K562 (cell line): ENCODE measurements around the gene EXOC7. TPM values are rescaled to one million over a fixed set of nuclear protein-coding genes. Genes with fewer than 3 reads are reported as not detected.

Source experiments
- ATAC-seq: fragments of 200-7000 bp; cut with Tn5 transposase; 3 replicates; pipeline ENCODE4 v1.9.1; 2020; ENCODE audit warnings: moderate library complexity
- Bru-seq: library from RNA; stranded (reverse); fragments of 400-500 nt; gene quantifications from one replicate; lab custom pipeline; 2021; lab: Mats Ljungman, UMichigan
- BruChase-seq, 2 experiments: library from RNA; stranded (reverse); fragments of 400-500 nt; gene quantifications; one replicate each; lab custom pipeline; 2021; lab: Mats Ljungman, UMichigan
- BruUV-seq: library from RNA; stranded (reverse); fragments of 400-500 nt; replicated peaks from 2 replicates; lab custom pipeline; 2021; lab: Mats Ljungman, UMichigan
- CTCF ChIA-PET: fragments of 300-600 bp; formaldehyde crosslinking; extraction: SDS; loops from one replicate; lab custom pipeline; 2021; ENCODE audit warnings: low intra/inter-chr PET ratio; lab: Yijun Ruan, JAX
- POLR2A ChIA-PET: fragments of 300-600, 350-650 bp; sonication (Branson Sonifier 250); formaldehyde crosslinking; extraction: SDS; loops from one replicate; lab custom pipeline; 2021; ENCODE audit warnings: antibody characterized with exemption, inconsistent platforms; lab: Yijun Ruan, JAX
- DNase-seq, 4 experiments: peaks; one replicate each; pipeline versions ENCODE4 v3.0.0 to v3.0.0-alpha.2; 2011 to 2018; ENCODE audit warnings: low spot score in 3 of 4, mixed read lengths in 3 of 4; ENCODE audit errors: extremely low read depth in 1 of 4
- FAIRE-seq: peaks from 2 replicates; lab custom pipeline; 2011; peaks lifted over from hg19 to GRCh38; lab: Jason Lieb, UNC
- H2AFZ ChIP-seq: 2 replicates; pipeline ENCODE4 v1.6.0; 2011; ENCODE audit warnings: low read depth, low read length, control low read depth, inconsistent platforms
- H3K27ac ChIP-seq: fragments of 200-600 bp; 3 replicates; pipeline ENCODE4 v1.8.0; 2011; ENCODE audit warnings: low read depth, mild to moderate bottlenecking, control low read depth, inconsistent platforms, low read length, moderate library complexity, mixed read lengths; ENCODE audit errors: extremely low read depth
- H3K27me3 ChIP-seq, 2 experiments: fragments of 300-600 bp in 1 of 2; 2 replicates in 1 of 2; 3 replicates in 1 of 2; pipeline versions ENCODE4 v1.6.0 to v1.8.0; 2011; ENCODE audit warnings: inconsistent platforms in 2 of 2, low read length in 2 of 2, mild to moderate bottlenecking in 1 of 2, mixed read lengths in 1 of 2, moderate library complexity in 1 of 2; ENCODE audit not compliant: control insufficient read depth in 2 of 2, insufficient read depth in 2 of 2
- H3K36me3 ChIP-seq: fragments of 300-600 bp; 3 replicates; pipeline ENCODE4 v1.8.0; 2011; ENCODE audit warnings: mild to moderate bottlenecking, low read length, inconsistent platforms; ENCODE audit not compliant: control insufficient read depth, insufficient read depth
- H3K4me1 ChIP-seq, 2 experiments: fragments of 200-600 bp in 1 of 2; replicated peaks in 1 of 2; 2 replicates in 1 of 2; 3 replicates in 1 of 2; pipeline versions ENCODE4 v1.5.1 to v1.8.0; 2011; ENCODE audit warnings: inconsistent platforms in 2 of 2, low read length in 2 of 2, mild to moderate bottlenecking in 1 of 2, mixed read lengths in 1 of 2, moderate library complexity in 1 of 2; ENCODE audit not compliant: control insufficient read depth in 2 of 2, insufficient read depth in 2 of 2
- H3K4me2 ChIP-seq: 2 replicates; pipeline ENCODE4 v1.6.1; 2011; ENCODE audit warnings: low read length, control low read depth, inconsistent platforms, mixed read lengths; ENCODE audit not compliant: insufficient read depth
- H3K4me3 ChIP-seq: fragments of 200-600 bp; sonication (generic), shearing (Covaris generic); 2 replicates; pipeline ENCODE4 v1.5.1; 2016; ENCODE audit warnings: control low read depth, inconsistent platforms
- H3K79me2 ChIP-seq: fragments of 200-600 bp; 3 replicates; pipeline ENCODE4 v1.8.0; 2011; ENCODE audit warnings: low read length, inconsistent platforms; ENCODE audit not compliant: control insufficient read depth, insufficient read depth
- H3K9ac ChIP-seq, 2 experiments: 2 replicates each; pipeline versions ENCODE4 v1.6.0 to v1.6.1; 2011; ENCODE audit warnings: low read depth in 2 of 2, low read length in 2 of 2, control low read depth in 1 of 2, inconsistent platforms in 1 of 2, mild to moderate bottlenecking in 1 of 2, mixed read lengths in 1 of 2; ENCODE audit not compliant: insufficient read depth in 1 of 2
- H3K9me1 ChIP-seq: one replicate; pipeline ENCODE4 v1.6.0; 2011; ENCODE audit warnings: inconsistent platforms, mild to moderate bottlenecking, low read length, moderate library complexity; ENCODE audit not compliant: control insufficient read depth, insufficient read depth
- H3K9me3 ChIP-seq: replicated peaks from 2 replicates; pipeline ENCODE4 v1.5.1; 2011; ENCODE audit warnings: low read depth, low read length, inconsistent platforms; ENCODE audit not compliant: control insufficient read depth, insufficient read depth
- H4K20me1 ChIP-seq: replicated peaks from 2 replicates; pipeline ENCODE4 v1.6.1; 2011; ENCODE audit warnings: low read length, inconsistent platforms, mixed read lengths; ENCODE audit not compliant: control insufficient read depth, insufficient read depth
- E2F8 ChIP-seq: fragments of 450-650 bp; IDR thresholded peaks from 2 replicates; pipeline ENCODE4 v1.7.1; 2018; ENCODE audit warnings: mild to moderate bottlenecking, low read depth; ENCODE audit not compliant: partially characterized antibody
- GABPB2 ChIP-seq: fragments of 250-450 bp; sonication (Bioruptor Pico); conservative IDR thresholded peaks from 2 replicates; pipeline ENCODE4 v1.5.1; 2021; ENCODE audit warnings: mild to moderate bottlenecking
- MCM7 ChIP-seq, 2 experiments: fragments of 450-650 bp; IDR thresholded peaks; 2 replicates each; pipeline ENCODE4 v1.6.1; 2016 to 2018
- NFYB ChIP-seq: IDR thresholded peaks from 2 replicates; pipeline ENCODE4 v1.6.1; 2011; ENCODE audit warnings: mild to moderate bottlenecking, moderate library complexity; ENCODE audit not compliant: insufficient read length; ENCODE audit errors: extremely low read depth
- PHF20 ChIP-seq: fragments of 450-650 bp; IDR thresholded peaks from 2 replicates; pipeline ENCODE4 v1.6.1; 2018; ENCODE audit not compliant: partially characterized antibody
- RB1 ChIP-seq: fragments of 450-650 bp; IDR thresholded peaks from 2 replicates; pipeline ENCODE4 v1.6.1; 2017; ENCODE audit warnings: low read depth, mild to moderate bottlenecking
- RCOR1 ChIP-seq, 2 experiments: IDR thresholded peaks; 2 replicates each; pipeline ENCODE4 v1.6.1; 2012; ENCODE audit warnings: low read depth in 2 of 2, low read length in 2 of 2, borderline replicate concordance in 1 of 2, improper control_type of control experiment in 1 of 2
- TAL1 ChIP-seq: fragments of 450-650 bp; IDR thresholded peaks from 2 replicates; pipeline ENCODE4 v1.6.1; 2016; ENCODE audit warnings: mild to moderate bottlenecking
- ZBTB2 ChIP-seq: fragments of 450-650 bp; IDR thresholded peaks from 2 replicates; pipeline ENCODE4 v1.6.1; 2016; ENCODE audit warnings: antibody characterized with exemption
- ZNF140 ChIP-seq: fragments of 250-450 bp; sonication (Bioruptor Pico); IDR thresholded peaks from 2 replicates; pipeline ENCODE4 v1.8.0; 2021; ENCODE audit warnings: moderate library complexity, mild to moderate bottlenecking, inconsistent platforms
- ZNF239 ChIP-seq: fragments of 250-450 bp; sonication (Bioruptor Pico); IDR thresholded peaks from 2 replicates; pipeline ENCODE4 v1.4.0; 2020; ENCODE audit warnings: mild to moderate bottlenecking
- WGBS: fragments of 100-300 bp; shearing (Covaris generic); methylation state at CpG from one replicate; pipeline ENCODE4 v1.1.6; 2016; ENCODE audit warnings: low coverage, mixed read lengths; ENCODE audit not compliant: insufficient coverage; ENCODE audit errors: missing lambda C conversion rate; 5-methylcytosine and 5-hydroxymethylcytosine counted together
- in situ Hi-C: fragments of 300-500 bp; cut with MboI; formaldehyde crosslinking; loops from 4 replicates; pipeline ENCODE4 v1.15.0; 2018; ENCODE audit warnings: inconsistent platforms, mixed read lengths
- intact Hi-C: fragments of 100-400 bp; cut with micrococcal nuclease; formaldehyde crosslinking; loops from 2 replicates; pipeline ENCODE4 v1.14.2; 2022
- long read RNA-seq, 3 experiments: library from polyadenylated mRNA in 2 of 3; library from RNA in 1 of 3; unstranded in 2 of 3; stranded (forward) in 1 of 3; transcript quantifications; one replicate each; pipeline ENCODE4 v2.0.0, GENCODE V29; 2019 to 2022
- polyA minus RNA-seq, 3 experiments: library from RNA; depleted of rRNA, polyadenylated mRNA; stranded (reverse); fragments of >200 nt; gene quantifications; 2 replicates each; pipeline ENCODE4 v1.2.3, GENCODE V29; 2011
- polyA plus RNA-seq, 8 experiments: library from polyadenylated mRNA; depleted of rRNA in 4 of 8; stranded (reverse) in 5 of 8; unstranded in 3 of 8; fragments of >200 nt; fragmentation: Nextera tagmentation in 2 of 8; fragmentation: Illumina TruSeq in 1 of 8; extraction: Ambion mirVana in 2 of 8; extraction: Trizol in 1 of 8; gene quantifications; 2 replicates each; pipeline versions ENCODE4 v1.2.1 to v1.2.3, GENCODE V29; 2011 to 2014; ENCODE audit warnings: inconsistent platforms in 1 of 8, missing spikeins in 1 of 8
- total RNA-seq, 7 experiments: library from RNA; depleted of rRNA in 6 of 7; stranded (reverse); fragments of >200 nt in 6 of 7; fragmentation: Illumina TruSeq in 2 of 7; extraction: Trizol in 2 of 7; gene quantifications; 2 replicates each; pipeline versions ENCODE4 v1.2.1 to v1.2.3, GENCODE V29; 2011 to 2021; ENCODE audit warnings: low replicate concordance in 1 of 7

Gene EXOC7
- 106 and 307 TPM in 2 replicates for total RNA-seq (2011; cell fraction: chromatin; rRNA removed; ENCODE audit: low replicate concordance)
- total RNA-seq (2011; cell fraction: nucleolus; rRNA removed): 138 and 157 TPM in 2 replicates
- total RNA-seq (2011; cell fraction: nucleoplasm; rRNA removed): 108 and 119 TPM in 2 replicates
- total RNA-seq (2014; rRNA removed) (35.0 and 35.5 TPM in 2 replicates), total RNA-seq (2014; rRNA removed; fragmentation: Illumina TruSeq; extraction: Trizol) (29.0 and 30.3 TPM in 2 replicates), total RNA-seq (2015; rRNA removed; fragmentation: Illumina TruSeq; extraction: Trizol) (36.3 and 42.4 TPM in 2 replicates), total RNA-seq (2021) (53.1 and 57.0 TPM in 2 replicates), polyA plus RNA-seq (2011; rRNA removed) (36.5 and 37.1 TPM in 2 replicates), polyA plus RNA-seq (2014; fragmentation: Illumina TruSeq; extraction: Trizol) (27.8 and 31.2 TPM in 2 replicates), polyA plus RNA-seq (2014; fragmentation: Nextera tagmentation; extraction: Ambion mirVana) (10 to 100 TPM; 18.6 to 20.2 TPM), polyA plus RNA-seq (2014; rRNA removed) (30.5 and 36.2 TPM in 2 replicates), polyA minus RNA-seq (2011; rRNA and poly(A)+ RNA removed) (31.0 and 40.9 TPM in 2 replicates), Bru-seq, nascent RNA (percentile 62 among the genes with signal in this experiment), BruChase-seq, experiment 1, labeled RNA remaining after a 2-hour chase (percentile 58 among the genes with signal in this experiment), BruChase-seq, experiment 2, labeled RNA remaining after a 6-hour chase (percentile 60 among the genes with signal in this experiment)
- polyA plus RNA-seq (2011; cell fraction: cytosol; rRNA removed): 30.9 and 53.6 TPM in 2 replicates
- 85.3 and 123 TPM in 2 replicates for polyA plus RNA-seq (2011; cell fraction: nucleus; rRNA removed)
- 44.4 and 49.7 TPM in 2 replicates for polyA plus RNA-seq (2012)
- polyA minus RNA-seq (2011; cell fraction: cytosol; rRNA and poly(A)+ RNA removed): 32.9 and 34.2 TPM in 2 replicates
- polyA minus RNA-seq (2011; cell fraction: nucleus; rRNA and poly(A)+ RNA removed): 58.6 and 66.9 TPM in 2 replicates
- long read RNA-seq, experiment 1, full-length matches to known transcripts: 53 of 436 reads
- long read RNA-seq, experiment 1, partial matches to known transcripts: 31 of 436 reads
- long read RNA-seq, experiment 1, other reads (novel, unspliced or antisense): 352 of 436 reads
- long read RNA-seq, experiment 2, full-length matches to known transcripts: 15 of 57 reads
- long read RNA-seq, experiment 2, partial matches to known transcripts: 7 of 57 reads
- long read RNA-seq, experiment 2, other reads (novel, unspliced or antisense): 35 of 57 reads
- long read RNA-seq, experiment 3, full-length matches to known transcripts: 13 of 20 reads
- long read RNA-seq, experiment 3, partial matches to known transcripts: 5 of 20 reads
- long read RNA-seq, experiment 3, other reads (novel, unspliced or antisense): 2 of 20 reads

- H3K79me2 ChIP-seq: peaks cover 11% of the 10 kb centered on the region
- FAIRE-seq (peak; percentile 95), DNase-seq (peak; percentile 97 to 98 (median 98)), ATAC-seq (peak; percentile 95)
- no peaks in the 10 kb centered on the region for H4K20me1 ChIP-seq
- peak within 1 kb of the TSS; percentile 81 to 95 for H3K9ac ChIP-seq
- POLR2A ChIA-PET: interaction anchor here (0.6 to 1.3 kb wide), 5 partner anchors 15 to 323 kb away, joined by 3 to 4 read pairs (median 3); no protein-coding TSS in a partner anchor
- H3K9me3 ChIP-seq: no peaks in the 10 kb centered on the region
- H3K4me3 ChIP-seq: peak within 1 kb of the TSS; percentile 88
- H3K27me3 ChIP-seq: no peaks in the 10 kb centered on the region
- CTCF ChIA-PET: no interaction called here
- 7% methylated on average over 44 of the region's 55 CpGs for WGBS
- peaks cover 2% of the 10 kb centered on the region for H3K9me1 ChIP-seq
- in situ Hi-C loops (no loop called here), intact Hi-C loops (no loop called here)
- H3K36me3 ChIP-seq: peaks cover 27% of the 10 kb centered on the region; the same call in 2 of the 3 replicates
- TSS peak; percentile 62 for BruUV-seq
- peak within 1 kb of the TSS; percentile 79 for H3K27ac ChIP-seq
- H2AFZ ChIP-seq: peak within 1 kb of the TSS; percentile 99
- peaks cover 12 to 15% of the 10 kb centered on the region in 2 experiments for H3K4me1 ChIP-seq
- H3K4me2 ChIP-seq: peak within 1 kb of the TSS; percentile 95
- TF ChIP-seq ZBTB2: peak; percentile 90
- TF ChIP-seq ZNF140 (CRISPR knock-in tag): 0 out of 2 replicates have a peak, but pooled peaks have one; percentile 7
- no peak for TF ChIP-seq RCOR1 (IDR thresholded peaks at IDR 0.05; ENCODE audit: borderline replicate concordance in 1 of 2, low read depth in 2 of 2, low read length in 2 of 2)
- TF ChIP-seq PHF20: peak; percentile 82
- no peak for TF ChIP-seq NFYB
- no peak for TF ChIP-seq MCM7 (IDR thresholded peaks at IDR 0.05)
- peak; percentile 34; the same call in 1 of the 2 replicates for TF ChIP-seq RB1
- no peak for TF ChIP-seq GABPB2
- TF ChIP-seq E2F8: peak; percentile 20
- no peak for TF ChIP-seq TAL1
- TF ChIP-seq ZNF239 (CRISPR knock-in tag): no peak
Observed at GRCh38 chr17:76103274-76104139, at the start of gene EXOC7. Gene EXOC7, minus strand, starts transcription at chr17:76103787. Its CDS starts 95 bp downstream, at chr17:76103692.
